Dedifferentiated amniotic fluid mesenchymal stem cell (primary cell): Measurements from ENCODE around the gene NEK7.

Experiments
- DNase-seq: peaks from one replicate; pipeline ENCODE4 v3.0.0-alpha.2; 2016; ENCODE audit errors: extremely low spot score

The NEK7 gene

GRCh38 chr1:198255784-198256183, 99.0 kb downstream of the NEK7 start:
- no peak for DNase-seq

GRCh38 chr1:198258491-198258890, 101.7 kb downstream of the NEK7 start:
- peak; percentile 58 for DNase-seq

- DNase-seq = no peak
These were observed 102.7 kb downstream of the NEK7 start for GRCh38 chr1:198259333-198260074.

GRCh38 chr1:198261886-198262285, 105.1 kb downstream of the NEK7 start:
- no peak for DNase-seq

GRCh38 chr1:198263186-198263585, 106.4 kb downstream of the NEK7 start:
- DNase-seq = no peak

- no peak for DNase-seq
These were observed 107.5 kb downstream of the NEK7 start for GRCh38 chr1:198264282-198264681.

GRCh38 chr1:198265073-198265661, 108.4 kb downstream of the NEK7 start:
- DNase-seq = no peak

GRCh38 chr1:198267056-198267455, 110.3 kb downstream of the NEK7 start:
- DNase-seq = no peak

- peak; percentile 28 for DNase-seq
These were observed 111.1 kb downstream of the NEK7 start for GRCh38 chr1:198267921-198268320.

GRCh38 chr1:198268784-198269645, 112.2 kb downstream of the NEK7 start:
- no peak for DNase-seq

GRCh38 chr1:198269646-198269940, 112.8 kb downstream of the NEK7 start:
- DNase-seq = no peak

GRCh38 chr1:198270273-198270828, 113.6 kb downstream of the NEK7 start:
- DNase-seq = no peak

- no peak for DNase-seq
These were observed 114.7 kb downstream of the NEK7 start for GRCh38 chr1:198271467-198271866.

- DNase-seq = no peak
These were observed 115.7 kb downstream of the NEK7 start for GRCh38 chr1:198272492-198272891.

- DNase-seq = no peak
These were observed 117.0 kb downstream of the NEK7 start for GRCh38 chr1:198273748-198274295.

- DNase-seq = no peak
These were observed 118.8 kb downstream of the NEK7 start for GRCh38 chr1:198275597-198275996.

GRCh38 chr1:198276241-198276640, 119.4 kb downstream of the NEK7 start:
- no peak for DNase-seq

GRCh38 chr1:198278943-198279342, 122.1 kb downstream of the NEK7 start:
- DNase-seq = no peak

GRCh38 chr1:198280080-198280479, 123.3 kb downstream of the NEK7 start:
- DNase-seq = no peak

- no peak for DNase-seq
These were observed 125.1 kb downstream of the NEK7 start for GRCh38 chr1:198281911-198282310.

GRCh38 chr1:198283222-198283621, 126.4 kb downstream of the NEK7 start:
- no peak for DNase-seq

GRCh38 chr1:198287916-198288315, 131.1 kb downstream of the NEK7 start:
- DNase-seq = no peak
